Measurements from ENCODE around the gene ZNF81.
"Not testable (repeated sequence)": the region's sequence is repeated elsewhere in the genome, so short reads cannot be mapped to it uniquely, and the experiment has no call there.

ZNF81 gene

DNA sequence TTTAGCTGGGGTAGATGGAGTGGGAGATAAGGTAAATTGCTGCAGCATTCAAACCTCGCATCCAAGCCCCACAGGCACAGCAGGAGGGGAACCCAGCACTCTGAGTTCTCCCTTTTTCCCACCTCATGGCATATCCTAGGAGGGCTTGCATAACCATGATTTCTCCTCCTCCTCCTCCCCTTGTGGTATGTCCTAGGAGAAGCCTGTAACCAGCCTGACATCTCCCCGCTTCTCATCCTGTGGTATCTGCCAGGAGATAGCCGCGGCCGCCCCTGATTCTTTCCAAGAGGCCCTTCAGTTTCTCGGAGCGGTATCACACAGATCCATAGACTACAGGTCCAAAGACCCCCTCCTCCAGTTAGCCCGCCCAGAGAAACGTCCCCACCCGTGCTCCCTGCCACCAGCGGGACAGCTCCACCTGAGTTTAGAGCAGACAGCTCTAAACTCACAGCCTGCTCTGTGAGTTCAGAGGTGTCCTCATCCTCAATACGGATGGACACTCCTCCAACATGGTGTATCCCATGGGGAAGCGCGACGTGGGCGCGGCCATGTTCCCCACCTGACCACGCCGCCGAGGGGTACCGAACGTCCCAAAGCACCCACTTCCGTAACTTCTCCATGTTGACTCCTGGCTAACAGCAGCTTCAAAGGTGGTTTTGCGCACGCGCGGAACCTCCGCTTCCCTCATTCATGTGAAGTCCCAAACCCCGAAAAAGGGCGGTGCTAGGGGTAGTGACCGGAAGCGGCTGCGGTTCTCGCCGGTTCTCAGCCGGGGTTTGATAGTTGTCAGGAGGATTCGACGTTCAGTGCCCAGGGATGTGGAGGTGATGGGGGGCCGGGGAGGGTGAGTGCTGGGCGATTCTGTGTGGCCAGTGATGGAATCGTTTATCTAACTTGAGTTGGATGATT is at the start of gene ZNF81:
ZNF81 (plus strand) TSS at position 739 of the 909 bp plus-strand sequence. CDS start 9,366 bp downstream, outside the sequence.
- peak; percentile 99 for DNase-seq (ENCODE audit: low read depth, low spot score)

DNA sequence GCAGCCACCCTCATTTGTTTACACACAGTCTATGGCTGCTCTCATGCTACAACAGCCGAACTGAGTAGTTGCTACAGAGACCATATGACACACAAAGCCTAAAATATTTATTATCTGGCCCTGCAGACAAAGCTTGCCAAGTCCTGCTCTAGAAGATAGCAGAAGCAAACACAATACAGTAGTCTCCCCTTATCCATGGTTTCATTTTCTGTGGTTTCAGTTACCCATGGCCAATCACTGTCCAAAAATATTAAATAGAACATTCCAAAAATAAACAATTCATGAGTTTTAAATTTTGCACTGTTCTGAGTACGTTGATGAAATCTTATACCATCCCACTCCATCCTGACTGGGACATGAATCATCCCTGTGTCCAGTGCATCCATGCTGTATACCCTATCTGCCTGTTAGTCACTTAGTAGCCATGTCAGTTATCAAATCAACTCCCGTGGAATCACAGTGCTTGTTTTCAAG is 40.2 kb upstream of the ZNF81 start:
- no peak for DNase-seq (ENCODE audit: low read depth, low spot score)

DNA sequence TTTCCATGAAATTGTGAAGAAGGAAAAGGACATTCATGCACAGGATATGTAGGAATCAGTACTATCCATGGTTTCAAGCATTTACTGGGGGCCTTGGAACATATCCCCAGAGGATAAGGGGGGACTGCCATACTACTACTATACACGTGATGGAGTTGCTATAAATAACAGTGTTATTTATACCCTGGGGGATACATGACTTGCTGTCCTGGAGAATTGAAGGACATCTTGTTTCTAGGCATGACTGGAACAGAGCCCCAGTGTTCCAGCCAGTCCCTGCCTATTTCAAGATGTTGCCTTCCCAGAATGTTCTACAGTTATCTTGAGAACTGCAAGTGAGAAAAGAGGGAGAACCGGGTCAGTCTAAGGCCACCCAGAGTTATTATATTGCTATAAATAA is 39.6 kb upstream of the ZNF81 start:
- no peak for DNase-seq (ENCODE audit: low read depth, low spot score)

DNA sequence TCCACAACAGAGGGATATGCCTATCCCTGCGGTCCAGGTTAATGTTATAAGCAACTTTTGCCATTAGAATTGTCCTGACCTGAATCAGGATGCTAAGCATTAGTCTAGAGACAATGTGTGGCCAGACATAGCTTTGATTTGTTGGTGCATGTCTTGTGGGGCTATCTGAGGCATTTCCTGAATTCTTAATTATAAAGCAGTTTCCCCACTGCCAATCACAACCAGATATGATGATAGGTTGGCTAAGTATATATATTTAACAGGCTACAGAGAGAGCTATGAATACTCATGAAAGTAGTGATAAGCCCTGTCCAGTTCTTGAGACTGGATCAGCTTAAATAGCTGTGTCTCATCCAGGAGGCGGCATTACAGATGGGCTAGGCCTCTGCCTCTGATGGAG is 37.8 kb upstream of the ZNF81 start:
- DNase-seq (ENCODE audit: low read depth, low spot score) = no peak

DNA sequence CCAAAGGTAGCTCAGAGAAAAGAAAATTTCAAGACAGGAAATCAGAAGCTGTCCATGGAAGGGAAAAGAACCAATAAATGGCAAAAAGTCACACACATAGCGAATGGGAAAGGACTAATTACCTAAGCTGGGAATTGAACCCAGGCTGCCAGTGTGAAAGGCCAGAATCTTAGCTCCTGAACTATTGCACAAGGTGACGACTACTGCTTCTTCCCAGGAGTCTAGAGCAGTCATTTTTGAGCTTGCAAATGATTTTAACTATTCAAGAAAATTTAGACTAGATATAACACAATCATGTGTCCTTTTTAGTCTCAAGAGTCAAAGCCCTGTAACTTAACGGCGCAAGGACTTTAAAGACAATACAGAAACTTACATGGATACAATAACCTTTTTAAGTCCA is 34.1 kb upstream of the ZNF81 start:
- no peak for DNase-seq (ENCODE audit: low read depth, low spot score)

DNA sequence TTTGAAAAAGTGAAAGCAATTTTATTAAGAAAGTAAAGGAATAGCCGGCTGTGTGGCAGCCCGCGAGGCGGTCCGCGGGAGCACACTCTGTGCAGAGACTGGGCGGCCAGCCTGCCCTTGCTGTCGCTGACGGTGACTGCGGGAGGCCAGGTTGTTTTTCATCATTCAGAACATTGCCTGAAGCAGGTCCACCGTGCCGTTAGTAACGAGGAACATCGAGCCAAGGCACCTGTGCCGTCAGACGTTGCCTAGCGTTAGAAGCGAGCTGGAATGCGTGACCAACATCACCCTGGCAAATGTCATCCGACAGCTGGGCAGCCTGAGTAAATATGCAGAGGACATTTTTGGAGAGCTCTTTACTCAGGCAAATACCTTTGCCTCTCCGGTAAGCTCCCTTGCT is 33.6 kb upstream of the ZNF81 start:
- peak; percentile 69 for DNase-seq (ENCODE audit: low read depth, low spot score)

DNA sequence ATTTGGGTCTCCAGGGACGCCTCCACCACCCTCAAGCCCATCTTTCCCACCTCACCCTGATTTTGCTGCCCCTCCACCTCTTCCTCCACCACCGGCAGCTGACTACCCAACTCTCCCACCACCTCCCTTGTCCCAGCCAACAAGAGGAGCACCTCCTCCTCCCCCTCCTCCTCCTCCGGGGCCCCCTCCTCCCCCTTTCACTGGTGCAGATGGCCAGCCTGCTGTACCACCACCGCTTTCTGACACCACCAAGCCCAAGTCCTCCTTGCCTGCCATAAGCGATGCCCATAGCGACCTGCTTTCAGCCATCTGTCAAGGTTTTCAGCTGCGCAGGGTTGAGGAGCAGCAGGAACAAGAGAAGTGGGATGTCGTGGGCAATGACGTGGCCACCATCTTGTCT is 32.4 kb upstream of the ZNF81 start:
- no peak for DNase-seq (ENCODE audit: low read depth, low spot score)

DNA sequence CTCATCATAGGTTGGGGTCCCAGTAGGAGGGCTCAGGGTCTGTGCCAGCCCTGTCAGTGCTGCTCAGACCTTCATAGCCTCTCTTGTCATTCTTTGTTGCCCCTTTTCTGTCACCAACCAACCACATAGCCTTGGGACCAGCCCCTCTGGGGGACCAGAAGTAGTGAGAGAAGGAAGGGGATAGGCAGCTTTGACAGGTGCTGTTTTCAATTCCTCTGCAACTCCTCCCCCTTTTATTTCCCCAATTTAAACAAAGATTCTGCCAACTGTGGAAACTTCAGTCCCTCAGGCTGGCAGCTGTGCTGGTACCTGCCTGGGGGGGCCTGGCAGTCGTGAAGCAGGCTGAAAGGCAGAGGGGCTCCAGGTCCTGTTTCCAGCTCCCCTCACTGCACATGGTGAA is 30.9 kb upstream of the ZNF81 start:
- not testable (repeated sequence) for DNase-seq (ENCODE audit: low read depth, low spot score)

DNA sequence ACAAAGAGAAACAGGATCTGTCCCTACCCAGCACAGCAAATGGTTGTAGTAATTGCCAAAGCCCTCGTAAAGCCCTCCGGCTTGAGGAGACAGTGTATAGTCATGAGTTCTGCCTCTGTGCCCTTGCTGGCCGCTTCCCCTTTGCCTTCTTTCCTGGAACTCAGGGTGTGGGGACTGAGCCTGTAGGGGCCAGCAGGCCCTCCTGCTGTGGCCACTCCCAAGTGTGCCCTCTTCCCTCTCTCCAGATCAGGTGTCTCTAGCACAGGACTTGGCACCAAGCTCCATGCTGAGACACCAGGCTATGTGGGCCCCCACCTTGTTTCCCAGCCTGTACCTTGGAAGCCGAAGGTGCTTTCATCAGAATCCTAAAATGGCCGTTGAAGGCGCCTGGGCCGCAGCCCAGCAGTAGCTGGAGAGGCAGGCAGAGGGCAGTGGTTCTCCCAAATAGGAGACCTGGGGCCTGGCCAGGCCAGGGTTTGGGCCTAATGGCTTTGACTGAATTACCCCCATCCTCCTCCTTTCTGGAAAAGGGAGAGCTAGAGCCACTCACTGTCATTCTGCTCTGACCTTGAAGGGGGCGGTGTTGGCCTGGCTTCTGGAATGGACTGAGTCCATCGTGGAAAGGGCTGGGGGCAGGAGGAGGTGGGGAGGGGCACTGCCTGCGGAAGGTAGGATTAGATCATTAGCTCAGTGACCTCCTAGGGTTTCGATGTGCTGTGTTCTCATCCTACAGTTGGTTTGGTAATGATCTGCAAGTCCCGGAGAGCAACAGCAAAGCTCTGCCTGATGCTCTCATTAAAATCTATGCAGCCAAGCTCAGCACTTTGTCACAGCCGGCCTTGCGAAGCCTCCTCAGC is 30.1 kb upstream of the ZNF81 start:
- peak; percentile 93 for DNase-seq (ENCODE audit: low read depth, low spot score)

DNA sequence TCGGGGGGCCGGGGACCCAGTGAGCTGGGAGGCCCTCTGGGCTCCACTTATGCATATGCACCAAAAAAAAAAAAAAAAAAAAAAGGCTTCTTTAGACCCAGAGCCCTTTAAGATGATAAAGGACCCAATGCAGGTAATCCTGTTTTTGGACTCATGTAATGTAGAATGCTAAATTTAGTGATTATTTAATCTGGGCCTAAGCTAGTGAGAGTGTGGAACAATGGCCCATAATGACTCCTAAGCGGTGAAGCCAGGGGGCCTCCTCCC is 29.5 kb upstream of the ZNF81 start:
- DNase-seq (ENCODE audit: low read depth, low spot score) = not testable (repeated sequence)

DNA sequence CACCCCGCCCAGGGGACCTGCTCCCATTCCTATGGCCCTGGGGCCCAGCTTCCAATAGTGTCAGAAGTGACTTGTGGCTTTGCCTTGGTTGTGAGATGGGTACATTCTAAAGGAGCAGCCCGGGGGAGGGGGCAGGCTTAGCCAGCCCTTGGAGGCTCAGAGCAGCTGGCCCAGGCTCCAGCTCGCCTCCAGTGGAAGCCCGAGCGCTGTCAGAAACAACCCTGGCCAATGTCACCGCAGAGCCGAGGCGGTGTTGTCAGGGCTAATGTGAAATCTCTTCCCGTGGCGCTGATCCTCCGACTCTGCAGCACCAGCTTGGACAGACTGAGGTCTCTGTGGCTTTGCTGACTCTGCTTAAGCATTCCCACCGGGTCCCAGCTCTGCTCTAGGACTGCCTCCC is 29.2 kb upstream of the ZNF81 start:
- DNase-seq (ENCODE audit: low read depth, low spot score) = peak; percentile 89

DNA sequence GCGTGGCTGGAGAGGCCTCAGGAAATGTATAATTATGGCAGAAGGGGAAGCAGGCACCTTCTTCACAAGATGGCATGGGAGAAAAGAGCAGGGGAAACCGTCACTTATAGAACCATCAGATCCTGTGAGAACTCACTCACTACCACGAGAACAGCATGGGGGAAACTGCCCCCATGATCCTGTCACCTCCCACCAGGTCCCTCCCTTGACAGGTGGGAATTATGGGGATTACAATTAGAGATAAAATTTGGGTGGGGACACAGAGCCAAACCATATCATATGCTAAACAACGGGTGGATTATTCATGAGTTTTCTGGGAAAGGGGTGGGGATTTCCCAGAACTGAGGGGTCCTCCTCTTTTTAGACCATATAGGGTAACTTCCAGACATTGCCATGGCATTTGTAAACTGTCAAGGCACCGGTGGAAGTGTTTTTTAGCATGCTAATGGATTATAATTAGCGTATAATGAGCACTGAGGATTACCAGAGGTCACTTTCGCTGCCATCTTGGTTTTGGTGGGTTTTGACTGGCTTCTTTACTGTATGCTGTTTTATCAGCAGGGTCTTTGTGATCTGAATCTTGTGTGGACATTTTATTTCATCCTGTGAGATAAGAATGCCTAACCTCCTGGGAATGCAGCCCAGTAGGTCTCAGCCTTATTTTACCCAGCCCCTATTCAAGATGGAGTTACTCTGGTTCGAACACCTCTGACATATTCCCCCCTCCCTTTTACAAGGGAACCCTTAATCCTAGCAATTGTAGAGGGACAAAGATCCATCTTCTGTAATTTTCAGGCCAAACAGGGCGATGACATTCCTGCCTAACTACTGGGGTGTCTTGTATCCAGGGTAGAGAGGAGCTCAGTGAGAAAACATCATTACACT is 27.6 kb upstream of the ZNF81 start:
- DNase-seq (ENCODE audit: low read depth, low spot score) = no peak

DNA sequence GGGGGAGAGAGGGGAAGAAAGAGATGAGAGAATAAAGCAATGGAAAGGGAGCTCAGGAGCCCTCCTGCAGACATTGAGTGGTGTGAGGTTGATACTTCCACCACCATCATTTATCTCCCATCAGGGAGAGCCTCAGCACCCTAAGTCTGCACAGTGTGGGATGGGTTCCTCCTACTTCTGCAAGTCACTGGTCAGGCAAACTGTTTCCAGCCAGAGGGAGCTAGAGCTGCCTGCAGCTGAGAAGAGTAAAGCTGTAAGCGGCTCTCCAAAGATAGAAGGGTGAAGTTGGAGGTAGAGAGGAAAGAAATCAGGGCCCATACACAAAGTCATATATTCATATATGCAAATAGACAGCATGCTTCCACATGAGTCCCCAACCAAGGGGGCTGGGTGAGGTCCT is 21.9 kb upstream of the ZNF81 start:
- no peak for DNase-seq (ENCODE audit: low read depth, low spot score)

DNA sequence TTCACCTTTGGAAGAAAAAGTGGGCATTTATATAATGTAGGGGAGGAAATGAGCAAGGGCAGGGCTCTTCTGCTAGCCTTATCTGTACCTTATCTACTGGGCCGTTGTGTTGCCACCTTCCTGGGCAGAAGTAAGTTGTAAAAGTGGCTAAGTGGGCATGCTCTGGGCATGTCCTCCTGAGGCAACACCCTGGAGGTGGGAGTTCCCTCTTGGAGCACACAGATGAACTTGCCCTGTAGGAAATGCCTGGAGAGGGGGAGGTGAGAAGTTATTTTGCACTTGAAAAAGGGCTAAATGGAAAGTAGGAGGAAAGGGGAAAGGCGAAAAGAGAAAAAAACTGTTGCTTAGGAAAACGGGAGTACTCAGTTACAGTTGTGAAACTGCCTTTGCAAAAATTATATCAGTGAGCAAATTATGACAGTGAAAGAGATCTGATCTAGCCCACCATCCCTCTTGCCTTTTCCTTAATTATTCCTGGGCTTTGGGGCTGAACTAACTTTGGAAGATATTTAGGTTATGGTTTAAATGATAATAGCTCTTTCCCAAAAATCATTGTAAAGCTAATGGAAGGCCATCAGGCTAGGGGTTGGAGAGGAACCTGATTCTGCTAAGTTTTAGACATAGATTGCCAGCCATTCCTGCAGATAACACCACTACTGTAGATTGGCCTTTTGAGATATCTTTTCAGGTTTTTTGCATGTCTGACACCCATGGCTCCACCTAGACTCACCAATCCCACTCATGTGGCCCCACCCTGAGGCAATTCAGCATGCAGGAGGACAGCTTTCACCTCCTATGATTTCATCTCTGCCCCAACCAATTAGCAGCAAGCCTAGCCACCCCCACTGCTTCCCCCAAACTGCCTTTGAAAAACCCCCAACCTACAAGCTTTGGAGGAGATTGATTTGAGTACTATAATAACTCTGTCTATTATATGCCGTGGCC is 20.5 kb upstream of the ZNF81 start:
- peak; percentile 41 for DNase-seq (ENCODE audit: low read depth, low spot score)

DNA sequence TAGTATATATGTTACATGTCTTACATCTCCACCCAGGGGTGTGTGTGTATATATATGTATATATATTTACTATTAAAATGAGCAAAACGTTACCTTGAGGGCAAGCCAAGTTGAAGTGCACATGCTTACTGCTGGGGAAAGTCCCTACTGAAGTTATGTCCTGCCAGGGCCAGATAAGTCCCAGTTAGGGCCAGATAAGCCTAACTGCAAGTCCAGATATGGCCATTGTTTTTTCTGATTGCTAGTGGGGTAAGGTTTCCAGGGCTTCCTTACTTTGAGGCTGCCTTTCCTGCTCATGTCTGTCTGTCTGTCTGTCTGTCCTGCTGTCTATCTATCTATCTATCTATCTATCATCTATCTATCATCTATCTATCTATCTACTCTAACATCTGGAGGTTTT is 19.3 kb upstream of the ZNF81 start:
- DNase-seq (ENCODE audit: low read depth, low spot score) = no peak

DNA sequence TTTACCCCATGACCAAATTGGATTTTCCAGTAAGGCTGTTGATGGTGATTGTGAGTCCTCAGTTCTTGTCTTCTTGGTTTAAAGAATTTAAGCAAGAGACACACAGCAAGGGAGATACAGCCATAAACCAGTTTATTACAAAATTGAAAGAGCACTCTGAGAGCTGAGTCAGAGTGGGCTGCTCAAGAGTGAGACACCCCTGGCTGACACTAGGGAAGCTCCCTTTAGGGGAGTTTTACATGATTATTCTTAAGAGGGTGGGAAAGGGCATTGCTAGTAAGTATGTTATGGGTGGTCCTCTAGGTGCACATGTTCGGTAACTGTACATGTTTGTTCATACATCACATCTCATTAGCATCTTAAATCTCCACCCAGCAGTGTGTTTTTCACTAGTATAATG is 18.8 kb upstream of the ZNF81 start:
- DNase-seq (ENCODE audit: low read depth, low spot score) = no peak

DNA sequence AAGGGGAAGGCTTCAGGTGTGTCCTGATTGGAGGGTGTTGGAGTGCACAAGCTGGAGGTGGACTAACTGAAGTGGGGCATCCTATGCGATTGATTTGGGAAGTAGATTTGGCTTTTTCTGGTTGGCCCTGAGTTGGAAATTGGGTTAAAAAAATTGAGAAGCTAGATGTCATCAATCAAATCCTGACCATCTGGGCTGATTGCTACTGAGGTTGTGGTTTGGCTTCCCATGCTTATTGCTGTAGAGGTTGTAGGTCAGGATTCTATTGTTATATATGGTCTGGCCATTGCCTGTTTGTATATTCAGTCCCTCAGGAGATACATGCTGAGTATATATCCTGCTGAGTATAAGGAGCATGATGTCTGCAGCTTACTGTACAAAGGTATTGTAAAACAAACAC is 7.7 kb upstream of the ZNF81 start:
- DNase-seq (ENCODE audit: low read depth, low spot score) = no peak

DNA sequence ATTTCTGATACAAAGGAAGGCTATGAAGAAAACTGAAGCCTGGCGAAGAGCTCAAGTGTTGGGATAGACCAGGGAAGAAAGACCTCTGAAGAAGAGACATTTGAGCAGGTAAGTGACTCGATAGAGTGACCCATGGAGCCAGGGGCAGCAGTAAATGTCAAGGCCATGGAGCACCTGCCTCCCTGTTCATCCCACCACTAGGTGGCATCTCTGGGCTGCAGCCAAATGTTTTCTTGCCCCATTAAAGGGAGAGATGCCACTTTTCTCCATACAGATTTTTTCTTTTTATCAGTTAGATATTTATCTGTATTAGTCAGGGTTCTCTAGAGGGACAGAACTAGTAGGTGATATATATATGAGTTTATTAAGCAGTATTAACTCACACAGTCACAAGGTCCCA is 4.9 kb upstream of the ZNF81 start:
- peak; percentile 54 for DNase-seq (ENCODE audit: low read depth, low spot score)

DNA sequence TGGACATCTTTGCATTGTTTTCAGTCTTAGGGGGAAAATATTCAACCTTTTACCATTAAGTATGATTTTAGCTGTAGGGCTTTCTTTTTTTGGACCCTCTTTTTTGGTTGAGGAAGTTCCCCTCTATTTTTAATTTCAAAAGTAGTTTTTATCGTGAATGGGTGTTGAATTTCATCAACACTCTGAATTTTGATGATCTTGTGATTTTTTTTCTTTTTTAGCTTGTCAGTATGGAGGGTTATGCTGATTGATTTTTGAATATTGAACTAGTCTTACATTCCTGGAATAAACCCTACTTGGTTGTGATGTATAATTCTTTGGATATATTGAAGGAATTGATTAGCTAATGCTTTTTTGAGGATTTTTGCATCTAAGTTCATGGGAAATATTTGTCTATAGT is 1.7 kb downstream of the ZNF81 start:
- no peak for DNase-seq (ENCODE audit: low read depth, low spot score)

DNA sequence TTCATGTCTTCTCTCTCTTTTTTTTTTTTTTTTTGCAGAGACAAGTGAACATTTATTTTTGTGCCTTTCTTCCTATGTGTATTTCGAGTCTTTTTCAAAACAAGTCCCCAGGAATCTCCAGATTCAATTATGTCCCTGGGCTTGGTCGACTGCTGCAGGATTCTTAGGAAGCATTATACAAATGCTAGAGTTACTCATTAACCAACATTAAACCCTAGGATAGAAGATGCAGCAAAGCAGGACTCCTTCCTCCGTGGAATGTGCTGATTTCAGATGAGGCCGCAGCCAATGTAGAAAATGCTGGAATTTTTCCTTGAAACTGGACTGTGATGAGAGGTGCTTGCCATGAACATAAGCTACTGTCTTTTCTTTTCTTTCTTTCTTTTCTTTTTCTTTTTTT is 3.4 kb downstream of the ZNF81 start:
- DNase-seq (ENCODE audit: low read depth, low spot score) = no peak

DNA sequence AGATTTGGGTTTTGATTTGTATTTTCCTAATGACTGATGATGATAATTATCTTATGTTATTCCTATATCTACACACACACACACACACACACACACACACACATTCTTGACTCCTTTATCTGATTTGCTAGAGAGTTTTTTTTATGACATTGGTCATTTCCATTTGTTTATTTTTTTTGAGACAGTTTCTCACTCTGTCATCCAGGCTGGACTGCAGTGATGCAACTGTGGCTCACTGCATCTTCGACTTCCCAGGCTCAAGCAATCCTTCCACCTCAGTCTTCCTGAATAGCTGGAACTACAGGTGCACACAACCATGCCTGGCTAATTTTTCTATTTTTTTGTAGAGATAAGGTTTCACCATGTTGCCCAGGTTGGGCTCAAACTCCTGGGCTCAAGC is 6.7 kb downstream of the ZNF81 start:
- no peak for DNase-seq (ENCODE audit: low read depth, low spot score)
